Stimulated activated CD4-positive, alpha-beta T cell treated with anti-CD3 and anti-CD28 coated beads, Interleukin-2, amount 100 ng/mL, for 4 hours (primary cell): ENCODE data around the gene CD81.

Experiments
- DNase-seq: peaks from one replicate; pipeline ENCODE4 v3.0.0-alpha.2; 2020; ENCODE audit warnings: low read depth

CD81 gene

GRCh38 chr11:2375964-2376551 is 1.1 kb upstream of the CD81 start:
- no peak for DNase-seq

GRCh38 chr11:2377511-2378443 is 667 bp downstream of the CD81 start:
- peak; percentile 71 for DNase-seq

- no peak for DNase-seq
Measured at GRCh38 chr11:2378527-2379210, 1.6 kb downstream of the CD81 start.

- no peak for DNase-seq
Measured at GRCh38 chr11:2379466-2380174, 2.5 kb downstream of the CD81 start.

GRCh38 chr11:2380396-2380795 is 3.3 kb downstream of the CD81 start:
- no peak for DNase-seq

GRCh38 chr11:2380807-2381350 is 3.8 kb downstream of the CD81 start:
- DNase-seq, result no peak

GRCh38 chr11:2381494-2382128 is 4.5 kb downstream of the CD81 start:
- DNase-seq, result no peak

- DNase-seq, result no peak
Measured at GRCh38 chr11:2382129-2382517, 5.0 kb downstream of the CD81 start.

GRCh38 chr11:2382936-2383851 is 6.1 kb downstream of the CD81 start:
- no peak for DNase-seq

- no peak for DNase-seq
Measured at GRCh38 chr11:2383852-2384804, 7.0 kb downstream of the CD81 start.

- no peak for DNase-seq
Measured at GRCh38 chr11:2385156-2386151, 8.3 kb downstream of the CD81 start.

GRCh38 chr11:2386591-2386990 is 9.5 kb downstream of the CD81 start:
- no peak for DNase-seq

GRCh38 chr11:2387266-2387987 is 10.3 kb downstream of the CD81 start:
- DNase-seq, result no peak

- no peak for DNase-seq
Measured at GRCh38 chr11:2388431-2389376, 11.6 kb downstream of the CD81 start.

- DNase-seq, result no peak
Measured at GRCh38 chr11:2389377-2390026, 12.4 kb downstream of the CD81 start.
